ENCODE data around the gene OR2A25. TPM values are rescaled to one million over a fixed set of nuclear protein-coding genes. Genes with fewer than 3 reads are reported as not detected.
"Not testable (repeated sequence)": the region's sequence is repeated elsewhere in the genome, so short reads cannot be mapped to it uniquely, and the experiment has no call there.

Gene OR2A25
- total and polyA plus RNA-seq, 9 donors: not detected

GRCh38 chr7:144049491-144049890, 20.1 kb upstream of the OR2A25 start:
- Histone ChIP-seq H3K36me3 (no peaks in the 10 kb centered on the region), H3K27ac (no peak overlapping the region), H3K4me1 (ENCODE audit: insufficient read depth) (no peaks in the 10 kb centered on the region), H3K4me3 (no peak overlapping the region), H3K9me3 (no peaks in the 10 kb centered on the region), H3K27me3 (no peaks in the 10 kb centered on the region)
- no peak for DNase-seq
- intact Hi-C loops (cut with DNase I): no loop called here
- 43 to 67% (median 44%) methylated on average over 2 of the region's 2 CpGs for WGBS, 3 donors
- TF ChIP-seq EP300 (IDR thresholded peaks at IDR 0.05) (no peak), POLR2A (IDR thresholded peaks at IDR 0.05) (no peak), CTCF (IDR thresholded peaks at IDR 0.05) (no peak)

DNA sequence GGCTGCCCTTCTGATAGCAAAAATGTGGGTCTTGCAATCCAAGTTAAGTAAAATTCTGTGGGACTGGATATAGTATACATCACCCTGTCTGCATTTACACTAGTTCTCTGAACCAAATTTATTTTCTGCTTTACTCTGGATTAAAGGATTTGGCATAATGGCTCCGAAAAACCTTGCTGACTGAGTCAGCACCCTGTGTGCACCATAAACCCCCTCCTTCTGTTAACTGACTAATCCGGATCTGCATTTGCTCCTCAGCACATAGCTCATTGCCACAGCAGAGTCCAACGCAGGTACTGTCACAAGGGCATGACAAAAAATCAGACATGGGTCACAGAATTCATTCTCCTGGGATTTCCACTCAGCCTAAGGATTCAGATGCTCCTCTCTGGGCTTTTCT, 19.5 kb upstream of the OR2A25 start:
- DNase-seq: no peak
- TF ChIP-seq POLR2A (IDR thresholded peaks at IDR 0.05): no peak
- TF ChIP-seq CTCF (IDR thresholded peaks at IDR 0.05): no peak
- TF ChIP-seq EP300 (IDR thresholded peaks at IDR 0.05): no peak
- Histone ChIP-seq H3K4me1 (ENCODE audit: insufficient read depth) (no peaks in the 10 kb centered on the region), H3K27me3 (no peaks in the 10 kb centered on the region), H3K27ac (no peak overlapping the region), H3K4me3 (no peak overlapping the region), H3K36me3 (no peaks in the 10 kb centered on the region), H3K9me3 (no peaks in the 10 kb centered on the region)
- WGBS, 3 donors: 51 to 62% (median 57%) methylated on average over 3 of the region's 3 CpGs
- intact Hi-C loops (cut with DNase I): no loop called here

DNA sequence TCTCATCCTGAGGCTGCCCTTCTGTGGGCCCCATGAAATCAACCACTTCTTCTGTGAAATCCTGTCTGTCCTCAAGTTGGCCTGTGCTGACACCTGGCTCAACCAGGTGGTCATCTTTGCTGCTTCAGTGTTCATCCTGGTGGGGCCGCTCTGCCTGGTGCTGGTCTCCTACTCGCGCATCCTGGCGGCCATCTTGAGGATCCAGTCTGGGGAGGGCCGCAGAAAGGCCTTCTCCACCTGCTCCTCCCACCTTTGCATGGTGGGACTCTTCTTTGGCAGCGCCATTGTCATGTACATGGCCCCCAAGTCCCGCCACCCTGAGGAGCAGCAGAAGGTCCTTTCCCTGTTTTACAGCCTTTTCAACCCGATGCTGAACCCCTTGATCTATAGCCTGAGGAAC, 18.7 kb upstream of the OR2A25 start:
- H3K9me3 ChIP-seq; H3K4me1 ChIP-seq (ENCODE audit: insufficient read depth); H3K4me3 ChIP-seq; DNase-seq; intact Hi-C loops (cut with DNase I); H3K27me3 ChIP-seq; H3K27ac ChIP-seq; H3K36me3 ChIP-seq: not testable (repeated sequence)
- WGBS, 3 donors: 74 to 87% (median 86%) methylated on average over 8 of the region's 8 CpGs

DNA sequence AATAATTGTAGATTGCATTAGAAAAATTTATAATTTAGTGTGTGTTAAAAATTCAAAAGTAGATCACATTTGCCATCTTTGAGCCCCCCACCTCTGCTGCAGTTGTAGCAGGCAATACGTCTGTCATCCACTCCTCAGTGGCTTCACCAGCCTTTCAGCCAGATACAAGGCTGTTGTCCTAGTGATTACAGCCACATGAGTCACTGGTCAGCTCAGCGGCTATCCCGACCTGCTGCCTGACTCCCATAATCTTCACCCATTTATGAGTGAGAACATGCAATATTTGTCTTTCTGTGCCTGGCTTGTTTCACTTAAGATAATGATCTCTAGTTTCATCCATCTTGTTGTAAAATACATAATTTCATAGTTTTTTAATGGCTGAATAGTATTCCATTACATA, 11.7 kb upstream of the OR2A25 start:
- no peaks in the 10 kb centered on the region for H3K9me3 ChIP-seq
- WGBS, 3 donors: 81 to 88% (median 83%) methylated on average over 3 of the region's 3 CpGs
- no peak for DNase-seq
- no peaks in the 10 kb centered on the region for H3K4me1 ChIP-seq (ENCODE audit: insufficient read depth)
- intact Hi-C loops (cut with DNase I): no loop called here
- no peaks in the 10 kb centered on the region for H3K36me3 ChIP-seq
- no peaks in the 10 kb centered on the region for H3K27me3 ChIP-seq
- no peak for TF ChIP-seq POLR2A (IDR thresholded peaks at IDR 0.05)
- no peak for TF ChIP-seq CTCF (IDR thresholded peaks at IDR 0.05)
- no peak for TF ChIP-seq EP300 (IDR thresholded peaks at IDR 0.05)
- no peak overlapping the region for H3K27ac ChIP-seq
- no peak overlapping the region for H3K4me3 ChIP-seq

DNA sequence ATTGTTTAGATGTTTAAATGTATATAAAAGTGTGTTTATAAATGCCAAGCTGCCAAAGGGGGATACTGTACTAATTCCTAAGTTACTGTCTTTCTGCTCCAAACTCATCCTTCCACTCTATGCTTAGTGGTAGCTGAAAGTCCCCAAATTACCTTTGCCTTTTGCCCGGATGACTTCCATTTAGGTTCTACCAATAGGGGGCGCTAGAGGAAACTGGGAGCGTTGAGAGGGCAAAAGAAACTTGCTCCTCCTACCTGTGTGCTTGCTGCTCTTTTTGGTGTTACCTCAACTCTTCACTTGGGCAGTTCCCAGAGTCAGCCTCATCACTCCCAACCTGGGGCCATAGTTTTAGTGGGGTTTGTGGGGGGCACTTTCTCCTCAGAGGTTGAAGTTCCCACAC, 5.9 kb upstream of the OR2A25 start:
- TF ChIP-seq CTCF (IDR thresholded peaks at IDR 0.05): no peak
- TF ChIP-seq EP300 (IDR thresholded peaks at IDR 0.05): no peak
- TF ChIP-seq POLR2A (IDR thresholded peaks at IDR 0.05): no peak
- Histone ChIP-seq H3K36me3 (no peaks in the 10 kb centered on the region), H3K27ac (no peak overlapping the region), H3K27me3 (no peaks in the 10 kb centered on the region), H3K4me1 (ENCODE audit: insufficient read depth) (no peaks in the 10 kb centered on the region), H3K4me3 (no peak overlapping the region), H3K9me3 (no peaks in the 10 kb centered on the region)
- 39 to 53% (median 45%) methylated on average over 3 of the region's 3 CpGs for WGBS, 3 donors
- DNase-seq: no peak
- intact Hi-C loops (cut with DNase I): no loop called here
